ENCODE results near the gene CYSRT1.

The CYSRT1 gene, protein sequence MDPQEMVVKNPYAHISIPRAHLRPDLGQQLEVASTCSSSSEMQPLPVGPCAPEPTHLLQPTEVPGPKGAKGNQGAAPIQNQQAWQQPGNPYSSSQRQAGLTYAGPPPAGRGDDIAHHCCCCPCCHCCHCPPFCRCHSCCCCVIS

DNA sequence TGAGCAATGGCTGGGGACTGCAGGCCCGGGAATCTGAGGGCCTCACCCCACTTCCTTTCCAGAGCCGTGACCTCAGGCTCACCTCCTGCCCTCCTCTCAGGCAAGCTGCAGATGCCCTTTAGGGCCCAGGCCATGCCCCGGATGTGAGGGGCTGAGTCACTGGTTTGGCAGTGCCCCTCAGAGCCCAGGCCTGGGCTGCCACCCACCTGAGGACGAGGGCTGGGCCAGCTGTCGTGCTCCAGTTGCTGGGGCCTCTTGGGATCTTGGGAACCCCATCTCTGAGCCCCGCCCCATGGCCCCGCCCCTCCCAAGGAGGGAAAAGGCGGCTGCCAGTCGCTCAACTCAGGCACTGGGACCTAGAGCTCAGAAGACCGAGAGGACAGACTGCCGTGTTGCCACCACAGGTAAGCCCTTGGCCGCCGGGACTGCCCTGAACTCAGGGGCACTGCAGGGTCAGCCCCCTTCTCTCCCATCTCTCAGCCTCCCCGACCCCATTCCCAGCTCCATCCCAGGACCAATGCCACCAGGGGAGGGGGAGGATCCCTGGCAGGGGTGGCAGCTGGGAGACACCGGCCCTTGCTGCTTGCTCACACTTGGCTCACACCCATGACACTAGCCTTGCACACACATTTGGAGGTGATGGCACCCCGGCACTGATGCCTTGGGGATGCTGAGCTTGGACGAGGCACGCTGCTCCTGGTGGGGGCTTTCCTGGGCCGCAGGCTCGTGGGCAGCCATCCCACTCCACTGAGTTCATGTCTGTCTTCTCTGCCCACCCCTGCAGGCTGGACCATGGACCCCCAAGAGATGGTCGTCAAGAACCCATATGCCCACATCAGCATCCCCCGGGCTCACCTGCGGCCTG lies at the start of gene CYSRT1:
CYSRT1 (plus strand) TSS at position 345 of the 865 bp plus-strand sequence; CDS start at position 793, 448 bp downstream.
- DNase-seq, result peak; percentile 50

DNA sequence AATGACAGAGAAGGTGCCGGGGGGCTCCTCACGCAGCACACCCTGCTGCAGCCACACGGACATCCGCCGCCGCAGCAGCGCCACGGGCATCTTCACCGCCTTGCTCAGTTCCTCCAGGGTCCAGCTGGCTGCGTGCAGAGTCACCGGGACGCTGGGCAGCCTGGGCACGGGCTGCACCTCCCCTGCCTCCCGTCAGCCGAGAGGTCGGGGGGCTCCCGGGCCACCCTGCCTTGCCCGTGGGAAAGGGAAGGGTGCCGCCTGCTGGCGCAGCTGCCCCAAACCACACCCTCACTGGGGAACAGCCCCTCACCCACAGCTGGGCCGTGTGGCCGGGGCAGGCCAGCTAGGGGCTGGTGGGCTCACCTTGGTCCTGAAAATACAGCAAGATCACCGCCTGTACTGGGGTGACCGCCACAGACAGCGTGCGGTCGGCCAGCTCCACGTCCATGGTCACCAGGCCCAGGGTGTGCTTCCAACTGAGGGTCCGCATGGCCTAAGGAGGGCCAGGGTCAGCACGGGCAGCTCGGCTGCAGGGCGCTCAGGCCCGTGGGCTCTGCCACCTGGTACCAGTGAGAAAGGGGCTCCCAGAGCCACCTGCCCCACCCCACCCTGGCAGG lies 49.5 kb upstream of the CYSRT1 start:
- DNase-seq, result no peak

DNA sequence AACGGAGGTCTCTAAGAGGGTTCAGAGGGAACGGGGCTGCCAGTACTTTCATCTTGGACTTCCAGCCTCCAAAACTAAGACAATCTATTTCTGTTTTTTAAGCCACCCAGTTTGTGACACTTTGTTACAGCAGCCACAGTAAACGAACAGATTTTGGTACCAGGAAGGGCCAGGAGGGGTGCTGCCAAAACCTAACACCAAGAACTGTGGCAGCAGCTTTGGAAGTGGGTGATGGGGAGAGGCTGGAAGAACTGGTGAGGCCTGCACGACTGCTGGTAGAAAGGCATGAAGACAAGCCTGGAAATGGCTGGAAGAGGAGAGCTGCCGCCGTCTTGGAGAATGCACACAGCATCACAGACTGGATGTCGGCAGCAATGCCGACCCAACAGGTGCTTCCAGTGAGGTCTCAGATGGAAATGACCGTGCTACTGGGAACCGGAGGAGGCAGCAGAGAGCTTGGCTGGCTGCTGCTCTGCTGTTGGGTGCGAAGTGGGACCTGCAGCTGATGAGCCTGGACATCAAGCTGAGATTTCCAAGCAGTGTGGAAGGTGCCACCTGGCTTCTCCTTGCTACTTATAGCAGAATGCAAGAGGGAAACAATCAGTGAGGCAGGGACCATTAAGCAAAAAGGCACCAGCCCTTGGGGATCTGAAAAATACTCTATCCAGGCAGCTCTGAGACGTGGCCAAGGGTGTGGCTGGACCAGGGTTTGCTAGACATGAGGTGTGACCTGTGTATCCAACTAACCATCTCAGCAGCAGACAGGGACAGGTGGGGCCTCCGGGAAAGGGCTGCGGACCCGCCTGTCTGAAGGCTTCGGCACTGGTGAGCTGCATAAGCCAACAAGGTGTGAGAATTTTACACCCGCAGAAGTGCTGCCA lies 48.4 kb upstream of the CYSRT1 start:
- DNase-seq, result peak; percentile 49

DNA sequence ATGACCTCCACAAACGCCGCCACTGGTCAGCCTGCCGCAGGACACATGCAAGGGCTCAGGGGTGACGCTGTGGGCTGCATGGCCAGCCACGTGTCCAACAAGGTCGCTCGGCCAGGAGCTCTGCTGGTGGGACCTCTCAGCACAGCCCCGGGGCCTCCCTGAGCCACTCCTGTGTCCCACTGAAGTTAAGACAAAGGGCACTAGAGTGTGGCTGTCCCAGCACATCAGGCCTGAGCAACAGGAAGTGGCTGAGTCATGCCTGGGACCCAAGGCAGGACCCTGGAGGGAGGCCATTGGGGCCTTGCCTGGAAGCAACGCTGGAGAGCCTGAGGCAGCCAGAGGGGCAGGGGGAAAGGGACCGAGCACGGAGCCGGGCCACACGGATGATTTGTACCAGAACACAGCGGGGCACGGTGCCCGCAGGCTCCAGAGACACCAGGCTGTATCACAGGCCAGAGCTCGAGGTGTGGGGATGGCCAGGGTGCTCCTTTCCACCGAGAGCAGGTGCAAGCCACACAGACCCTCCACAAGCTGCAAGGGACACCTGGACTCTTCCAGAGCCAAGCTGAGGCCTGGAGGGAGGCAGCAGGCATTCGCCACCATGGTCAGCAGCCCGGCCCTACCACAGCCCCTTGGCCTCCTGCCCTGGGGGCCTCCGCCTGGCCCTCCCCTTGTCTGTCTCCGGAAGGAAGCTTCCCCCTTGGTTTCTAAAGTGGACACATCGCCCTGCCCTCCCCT lies 46.6 kb upstream of the CYSRT1 start:
- DNase-seq, result no peak

DNA sequence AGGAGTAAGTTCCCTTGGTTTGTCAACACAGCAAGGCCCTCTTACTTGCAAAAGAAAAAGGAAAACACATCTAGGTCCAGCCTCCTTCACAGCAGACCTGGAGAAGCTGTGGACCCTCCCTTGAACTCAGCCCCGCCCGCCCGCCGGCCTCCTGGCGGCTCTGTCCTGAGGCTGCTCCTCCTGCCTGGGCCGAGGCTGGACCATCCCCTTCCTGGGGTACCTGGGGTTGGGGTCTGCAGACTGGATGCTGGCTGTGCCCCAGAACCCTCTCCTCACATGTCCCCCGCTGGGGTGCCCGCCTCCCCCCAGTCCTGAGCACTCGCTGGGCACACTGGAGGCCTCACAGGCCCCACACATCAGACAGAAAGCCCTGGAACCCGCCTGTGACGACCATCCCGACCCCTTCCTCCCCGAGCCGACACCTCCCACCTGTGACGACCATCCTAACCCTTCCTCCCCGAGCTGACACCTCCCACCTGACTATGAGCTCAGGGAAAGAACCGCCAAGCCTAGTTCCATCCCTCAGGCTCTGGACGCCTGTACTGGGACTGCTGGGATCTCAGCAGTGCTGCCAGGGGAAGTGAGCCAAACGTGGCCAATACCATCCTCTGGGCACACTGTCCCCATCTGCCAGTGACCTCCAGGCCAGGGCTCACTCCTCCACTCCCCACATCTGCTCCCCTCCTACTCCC lies 45.9 kb upstream of the CYSRT1 start:
- DNase-seq, result no peak

DNA sequence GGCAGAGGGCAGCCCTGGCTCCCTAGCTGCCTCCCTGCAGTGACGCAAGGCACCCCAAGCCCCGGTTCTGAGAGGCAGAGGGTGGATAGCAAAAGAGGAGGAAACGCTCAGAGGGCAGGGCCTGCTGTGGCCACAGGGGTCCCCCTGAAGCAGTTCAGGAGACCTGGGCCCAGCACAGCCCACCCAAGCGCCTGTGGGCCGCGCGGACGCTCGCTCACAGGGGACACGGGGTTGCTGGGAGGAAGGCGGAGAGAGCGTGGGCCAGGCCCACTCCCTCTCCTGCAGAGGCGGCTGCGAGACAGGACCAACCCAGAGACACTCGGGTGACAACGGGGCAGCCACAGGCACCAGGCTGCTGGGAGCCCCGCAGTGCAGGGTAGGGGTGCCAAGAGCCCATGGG lies 45.2 kb upstream of the CYSRT1 start:
- DNase-seq, result no peak

DNA sequence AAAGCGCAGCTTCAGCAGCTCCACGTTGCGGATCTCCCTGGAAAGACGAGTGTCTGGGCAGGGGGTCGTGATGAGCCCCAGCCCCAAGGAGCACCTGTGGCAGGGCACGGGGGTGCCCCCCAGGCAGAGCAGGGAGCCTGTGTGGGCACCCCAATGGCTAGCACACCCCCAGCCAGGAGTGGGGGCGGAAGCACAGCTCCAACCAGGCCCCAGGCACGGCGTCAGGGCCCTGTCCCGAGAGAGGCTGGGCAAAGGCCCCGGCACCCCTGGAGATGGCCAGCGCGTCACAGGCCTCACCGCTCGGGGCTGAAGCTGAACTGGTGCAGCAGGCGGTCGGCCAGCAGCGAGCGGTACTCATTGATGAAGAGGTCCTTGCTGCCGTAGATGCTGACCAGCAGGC lies 44.5 kb upstream of the CYSRT1 start:
- no peak for DNase-seq

DNA sequence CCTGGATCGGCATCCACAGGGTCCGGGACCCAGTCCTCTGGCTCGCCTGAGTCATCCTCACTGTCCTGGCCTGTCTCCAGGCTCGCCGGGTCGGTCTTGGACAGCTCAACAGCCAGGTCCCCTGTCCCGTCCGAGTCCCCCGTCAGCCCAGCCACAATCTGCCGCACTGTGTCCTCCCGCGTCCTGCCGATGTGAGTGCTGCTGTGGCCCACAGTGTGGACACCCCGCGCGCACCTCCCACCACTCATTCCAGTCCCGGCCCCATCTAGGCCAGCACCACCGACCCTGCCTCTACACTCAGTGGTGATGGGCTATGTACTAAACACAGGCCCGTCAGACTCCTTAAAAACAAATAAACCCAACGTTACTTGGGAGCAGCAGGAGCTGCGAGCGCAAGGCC lies 43.3 kb upstream of the CYSRT1 start:
- DNase-seq, result no peak

DNA sequence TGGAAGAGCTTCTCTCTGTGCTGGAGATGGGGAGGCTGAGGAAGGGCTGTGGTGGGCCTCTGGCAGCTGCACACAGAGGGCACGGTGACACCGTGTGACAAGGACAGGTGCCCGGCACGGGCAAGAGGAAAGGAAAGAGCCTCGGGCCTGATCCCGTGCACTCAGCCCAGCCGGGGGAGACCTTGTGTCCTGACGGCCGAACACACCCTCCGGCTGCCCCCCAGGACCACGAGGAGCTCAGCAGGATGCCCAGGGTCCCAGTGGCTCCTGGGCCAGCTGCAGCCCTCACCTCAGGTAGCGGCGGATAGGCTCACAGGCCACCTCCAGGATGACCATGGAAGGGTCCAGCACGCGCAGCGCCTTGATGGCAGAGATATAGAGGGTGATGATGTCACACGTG lies 42.1 kb upstream of the CYSRT1 start:
- DNase-seq, result no peak

DNA sequence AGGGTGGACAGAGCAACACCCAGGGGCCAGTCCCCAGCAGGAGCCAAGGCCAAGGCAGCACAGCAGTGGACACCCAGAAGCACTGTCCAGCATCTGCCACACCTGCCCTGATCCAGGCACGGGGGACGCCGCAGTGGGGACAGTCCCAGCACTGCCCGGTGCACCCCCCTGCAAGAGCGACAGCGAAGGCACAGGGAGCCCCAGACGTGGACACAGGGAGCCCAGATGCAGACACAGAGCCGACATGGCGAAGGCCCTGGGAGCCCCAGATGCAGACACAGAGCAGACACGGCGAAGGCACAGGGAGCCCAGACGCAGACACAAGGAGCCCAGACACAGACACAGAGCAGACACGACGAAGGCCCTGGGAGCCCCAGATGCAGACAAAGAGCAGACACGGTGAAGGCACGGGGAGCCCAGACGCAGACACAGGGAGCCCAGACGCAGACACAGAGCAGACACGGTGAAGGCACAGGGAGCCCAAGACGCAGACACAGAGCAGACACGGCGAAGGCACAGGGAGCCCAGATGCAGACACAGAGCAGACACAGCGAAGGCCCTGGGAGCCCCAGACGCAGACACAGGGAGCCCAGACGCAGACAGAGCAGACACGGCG lies 40.9 kb upstream of the CYSRT1 start:
- DNase-seq, result no peak

DNA sequence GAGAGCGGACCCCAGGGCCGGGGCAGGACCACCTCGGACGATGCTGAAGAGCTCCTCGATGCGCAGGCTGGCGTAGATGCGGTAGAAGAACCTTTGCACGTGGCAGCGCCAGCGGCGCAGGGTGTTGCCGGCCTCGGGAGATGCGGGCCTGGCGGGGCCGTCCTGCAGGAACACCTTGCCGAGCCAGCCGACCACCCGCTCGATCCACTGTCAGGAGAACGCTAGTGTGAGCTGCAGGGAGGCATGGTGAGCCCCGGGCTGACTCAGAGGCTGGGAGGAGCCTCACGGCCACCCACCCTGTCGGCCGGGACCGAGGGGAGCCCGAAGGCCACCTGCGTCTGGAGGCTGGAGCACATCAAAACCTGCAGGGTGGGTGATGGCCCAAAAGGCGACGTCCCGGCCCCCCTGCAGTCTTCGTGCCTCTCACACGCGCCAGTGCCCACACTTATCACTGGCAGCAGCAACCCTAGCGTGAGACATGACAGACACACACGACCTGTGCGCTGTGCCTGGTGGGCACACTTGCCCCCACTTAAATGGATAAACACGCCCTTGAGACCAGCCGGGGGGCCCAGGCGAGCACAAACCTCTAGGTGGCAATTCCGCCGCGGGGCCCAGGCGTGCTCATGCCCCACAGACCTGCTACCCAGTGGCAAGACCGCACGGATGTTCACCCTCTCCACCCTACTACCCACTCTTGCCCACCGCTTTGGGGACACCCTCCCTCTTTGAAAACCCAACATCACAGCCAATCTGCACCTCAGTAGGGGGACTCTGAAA lies 39.9 kb upstream of the CYSRT1 start:
- no peak for DNase-seq

DNA sequence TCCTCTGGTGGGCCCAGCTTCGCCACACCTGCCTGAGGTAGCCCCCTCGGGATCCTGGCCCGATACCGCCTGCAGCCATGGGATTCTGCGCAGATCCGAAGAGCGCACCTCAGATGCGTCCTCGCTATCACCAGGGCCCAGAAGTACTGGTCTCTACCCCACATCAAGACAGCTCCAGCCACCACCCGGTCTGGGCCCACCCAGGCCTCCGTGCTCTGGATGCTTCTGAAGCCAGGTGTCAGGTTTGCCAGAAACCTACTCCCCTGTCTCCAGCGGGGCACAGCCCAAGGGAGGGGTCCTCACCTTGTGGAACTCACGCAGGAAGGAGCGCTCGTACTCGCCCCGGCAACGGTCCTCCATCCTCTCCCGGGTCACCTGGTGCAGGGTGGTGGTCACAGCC lies 39.1 kb upstream of the CYSRT1 start:
- DNase-seq, result no peak

DNA sequence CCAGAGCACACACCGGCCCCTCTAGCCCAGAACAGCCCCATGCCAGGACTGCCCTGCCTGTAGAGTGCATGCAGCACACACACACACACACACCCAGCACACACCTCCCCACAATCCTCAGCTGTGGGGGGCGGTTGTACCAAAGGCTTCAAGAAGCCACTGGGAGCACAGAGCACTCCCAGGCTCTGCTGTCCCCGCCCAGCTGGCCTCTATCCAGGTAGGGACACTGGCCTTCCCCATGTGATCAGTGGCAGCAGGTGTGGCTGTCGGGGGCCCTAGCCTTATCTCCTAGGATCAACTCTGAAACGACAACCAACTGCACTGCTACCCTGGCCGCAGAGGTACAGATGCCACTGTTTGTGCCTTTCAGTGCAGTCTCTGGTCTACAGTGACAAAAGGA lies 38.6 kb upstream of the CYSRT1 start:
- no peak for DNase-seq

DNA sequence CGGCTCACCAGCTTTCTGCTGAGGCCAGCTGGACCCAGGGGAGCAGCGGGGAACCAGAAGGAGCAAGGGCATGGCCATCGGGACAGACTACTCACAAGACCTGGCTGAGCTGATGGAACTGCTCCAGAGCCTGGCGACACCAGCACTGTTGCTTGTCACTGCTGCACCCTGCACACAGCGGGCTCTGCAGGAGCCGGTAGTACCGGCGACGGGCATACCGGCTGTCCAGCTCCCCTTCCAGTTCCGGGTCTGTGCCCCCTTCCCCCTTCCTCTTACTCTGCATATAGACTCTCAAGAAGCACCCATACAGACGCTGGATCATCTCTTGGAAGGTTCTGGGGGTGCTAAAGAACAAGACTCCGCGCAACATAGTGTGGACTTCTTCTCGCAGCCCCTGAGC lies 37.6 kb upstream of the CYSRT1 start:
- no peak for DNase-seq

DNA sequence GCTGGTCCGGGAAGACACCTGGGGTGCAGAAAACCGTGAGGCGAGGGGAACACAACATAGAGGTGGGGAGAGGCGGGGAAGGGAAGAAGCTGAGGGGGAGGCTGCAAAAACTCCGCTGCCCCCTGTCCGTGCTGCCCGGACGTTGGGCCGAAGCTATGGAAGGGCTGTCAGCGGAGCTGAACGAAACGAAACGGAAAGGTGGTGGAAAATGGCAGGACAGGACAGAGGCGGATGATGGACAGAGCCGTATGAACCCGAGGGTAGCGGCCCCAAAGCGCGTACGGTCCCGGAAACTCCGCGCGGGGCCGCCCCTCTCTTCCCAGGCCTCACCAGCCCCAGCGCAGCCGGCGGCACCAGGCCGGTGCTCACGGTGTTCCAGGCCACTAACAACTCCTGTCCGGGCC lies 36.9 kb upstream of the CYSRT1 start:
- DNase-seq, result no peak

DNA sequence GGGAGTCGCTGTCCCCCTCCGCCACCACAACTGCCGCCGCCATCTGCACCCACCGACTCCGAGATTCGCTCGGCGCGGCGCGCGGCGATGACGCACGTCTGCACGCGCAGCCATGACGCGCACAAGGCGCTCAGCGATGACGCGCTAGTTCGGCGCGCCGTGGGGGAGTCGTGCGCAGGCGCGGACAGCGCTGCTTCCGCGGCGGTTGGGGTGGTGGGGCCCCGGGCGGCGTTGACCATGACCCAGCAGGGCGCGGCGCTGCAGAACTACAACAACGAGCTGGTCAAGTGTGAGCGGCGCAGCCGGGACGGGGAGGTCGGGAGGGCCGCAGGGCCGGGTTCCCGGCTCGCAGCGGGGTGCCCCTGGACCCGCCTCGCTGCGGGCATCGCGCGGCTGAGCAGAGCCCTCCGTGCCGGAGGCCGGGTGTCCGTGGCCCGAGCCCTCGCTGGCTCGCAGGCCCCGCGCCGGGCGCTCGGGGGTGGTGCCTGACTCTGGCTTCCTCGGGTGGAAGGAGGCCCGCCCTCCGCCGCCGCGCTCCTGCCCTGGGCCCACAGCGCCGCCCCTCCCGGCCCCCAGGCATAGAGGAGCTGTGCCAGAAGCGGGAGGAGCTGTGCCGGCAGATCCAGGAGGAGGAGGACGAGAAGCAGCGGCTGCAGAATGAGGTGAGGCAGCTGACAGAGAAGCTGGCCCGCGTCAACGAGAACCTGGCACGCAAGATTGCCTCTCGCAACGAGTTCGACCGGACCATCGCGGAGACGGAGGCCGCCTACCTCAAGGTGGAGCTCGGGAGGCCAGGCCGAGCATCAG lies 36.3 kb upstream of the CYSRT1 start, which contains the start of the genes ANAPC2 and SSNA1:
ANAPC2 (minus strand) TSS at position 71 of the 807 bp plus-strand sequence; CDS start at position 43, 28 bp downstream.
SSNA1 (plus strand) TSS at position 187 of the 807 bp plus-strand sequence; CDS start at position 238, 51 bp downstream.
- DNase-seq, result peak; percentile 96

DNA sequence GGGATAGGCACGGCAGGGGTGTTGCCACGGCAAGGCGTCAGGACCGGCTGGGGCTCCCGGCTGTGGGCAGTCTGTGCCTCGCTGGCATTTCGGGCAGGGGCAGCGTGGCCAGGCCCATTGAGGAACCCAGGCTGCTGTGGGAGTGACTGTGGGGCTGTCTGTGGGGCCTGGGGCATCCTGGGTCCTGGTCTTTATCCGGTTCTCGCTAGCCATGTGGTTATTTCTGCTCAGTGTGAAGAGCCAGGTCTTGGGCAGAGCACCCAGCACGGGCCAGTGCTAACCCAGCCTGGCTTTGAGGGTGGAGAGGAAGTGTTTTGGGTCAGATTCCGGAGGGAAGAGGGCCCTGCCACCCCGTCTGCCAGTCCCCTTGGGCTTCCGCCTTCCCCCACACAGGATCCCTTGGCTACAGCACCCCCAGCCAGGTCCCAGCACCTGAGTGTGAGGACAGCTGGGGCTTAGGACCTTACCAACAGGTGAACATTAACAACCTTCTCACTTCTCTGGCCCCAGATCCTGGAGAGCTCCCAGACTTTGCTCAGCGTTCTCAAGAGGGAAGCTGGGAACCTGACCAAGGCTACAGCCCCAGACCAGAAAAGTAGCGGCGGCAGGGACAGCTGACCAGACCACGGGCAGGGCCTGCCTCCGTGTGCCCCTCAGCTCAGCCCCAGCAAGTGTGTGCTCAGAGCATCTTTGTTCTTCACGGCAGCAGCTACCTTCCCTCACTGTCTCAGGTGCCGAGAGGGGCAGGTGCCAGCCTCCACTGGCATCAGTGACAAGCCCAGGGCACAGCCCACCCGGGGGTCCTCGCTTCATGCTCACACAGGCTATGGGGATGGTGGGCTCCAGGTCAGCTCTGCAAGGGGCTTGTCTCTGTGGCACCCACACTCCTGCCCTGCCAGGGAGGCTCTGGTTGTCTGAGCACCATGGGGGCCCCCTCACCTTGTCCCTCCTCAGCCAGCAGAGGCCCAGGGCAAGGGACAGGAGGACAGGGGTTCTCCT lies 35.4 kb upstream of the CYSRT1 start:
- no peak for DNase-seq

DNA sequence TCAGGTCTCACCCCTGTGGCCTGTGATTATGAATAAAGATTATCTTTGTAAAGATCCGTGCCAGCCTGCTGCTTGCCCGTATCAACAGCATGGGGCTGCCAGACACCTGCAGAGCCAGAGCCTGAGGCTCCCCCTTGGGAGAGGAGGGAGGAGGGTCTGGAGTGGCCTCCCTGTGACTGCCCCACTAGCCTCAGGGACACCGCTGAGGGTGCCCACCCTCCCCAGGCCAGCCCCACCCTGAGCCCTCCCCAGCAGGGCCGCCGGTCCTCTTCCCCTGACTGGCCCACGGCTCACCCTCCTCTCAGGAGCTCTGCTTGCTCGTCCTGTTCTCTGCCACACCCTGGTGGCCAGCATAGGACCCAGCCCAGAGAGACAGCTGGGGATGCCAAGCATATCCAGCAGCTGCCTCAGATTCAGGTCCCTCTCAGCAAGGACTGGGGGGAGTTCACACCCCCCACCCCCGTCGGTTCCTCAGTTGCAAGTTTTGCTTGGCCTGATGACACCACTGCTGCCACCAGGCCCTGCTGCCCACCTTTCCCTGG lies 34.6 kb upstream of the CYSRT1 start:
- DNase-seq, result no peak
